ENCODE measurements around the gene STAG3. TPM values are rescaled to one million over a fixed set of nuclear protein-coding genes. Genes with fewer than 3 reads are reported as not detected.

STAG3 gene
- total and polyA plus RNA-seq, 2 of the 4 experiments (the other 2 are of a cell fraction) = 0.36 to 0.65 TPM

- H3K36me3 ChIP-seq (ENCODE audit: control insufficient read depth, insufficient read depth, low read length) = no peaks in the 10 kb centered on the region
- no peak overlapping the region for H4K5ac ChIP-seq (ENCODE audit: low read depth, low read length)
- H3K4ac ChIP-seq (ENCODE audit: low read depth, low read length) = no peak overlapping the region
- no peak overlapping the region for H3K14ac ChIP-seq (replicated peaks; ENCODE audit: low read depth, low read length)
- no peak overlapping the region for H2BK120ac ChIP-seq (ENCODE audit: low read depth, low read length)
- no peak for TF ChIP-seq MAFK (IDR thresholded peaks at IDR 0.05; ENCODE audit: low read depth, low read length)
- no peak for TF ChIP-seq MAZ (IDR thresholded peaks at IDR 0.05; ENCODE audit: borderline replicate concordance, low read depth, low read length)
- no peak for TF ChIP-seq CHD1 (IDR thresholded peaks at IDR 0.05; ENCODE audit: low read depth, low read length)
- TF ChIP-seq POLR2A (IDR thresholded peaks at IDR 0.05; ENCODE audit: low read depth, low read length) = no peak
- no peak for TF ChIP-seq RAD21 (IDR thresholded peaks at IDR 0.05; ENCODE audit: low read length)
- no peak for TF ChIP-seq RFX5 (IDR thresholded peaks at IDR 0.05; ENCODE audit: low read depth, low read length)
- no peak for TF ChIP-seq SMC3 (IDR thresholded peaks at IDR 0.05; ENCODE audit: low read depth, low read length)
- TF ChIP-seq CEBPB (IDR thresholded peaks at IDR 0.05; ENCODE audit: low read depth, low read length) = no peak
- TF ChIP-seq BHLHE40 (IDR thresholded peaks at IDR 0.05; ENCODE audit: low read depth, low read length) = no peak
- TF ChIP-seq NFE2L2 (IDR thresholded peaks at IDR 0.05; ENCODE audit: low read depth, low read length) = no peak
- TF ChIP-seq, protein P1, sequence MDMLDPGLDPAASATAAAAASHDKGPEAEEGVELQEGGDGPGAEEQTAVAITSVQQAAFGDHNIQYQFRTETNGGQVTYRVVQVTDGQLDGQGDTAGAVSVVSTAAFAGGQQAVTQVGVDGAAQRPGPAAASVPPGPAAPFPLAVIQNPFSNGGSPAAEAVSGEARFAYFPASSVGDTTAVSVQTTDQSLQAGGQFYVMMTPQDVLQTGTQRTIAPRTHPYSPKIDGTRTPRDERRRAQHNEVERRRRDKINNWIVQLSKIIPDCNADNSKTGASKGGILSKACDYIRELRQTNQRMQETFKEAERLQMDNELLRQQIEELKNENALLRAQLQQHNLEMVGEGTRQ (IDR thresholded peaks at IDR 0.05; ENCODE audit: low read depth, low read length) = no peak
- TF ChIP-seq RCOR1 (IDR thresholded peaks at IDR 0.05; ENCODE audit: insufficient replicate concordance, low read length) = no peak
- no peak for TF ChIP-seq MXI1 (IDR thresholded peaks at IDR 0.05; ENCODE audit: borderline replicate concordance, low read depth, low read length)
- no peak for TF ChIP-seq CTCF (conservative IDR thresholded peaks at IDR 0.05; ENCODE audit: low read depth, low read length)
- ATAC-seq (ENCODE audit: low read depth) = no peak
- intact Hi-C loops (cut with micrococcal nuclease) = no loop called here
- no peaks in the 10 kb centered on the region for H3K4me1 ChIP-seq (ENCODE audit: control insufficient read depth, insufficient read depth, low read length)
- H3K9me3 ChIP-seq (ENCODE audit: control insufficient read depth, insufficient read depth, low read length) = no peaks in the 10 kb centered on the region
- no peak overlapping the region for H4K8ac ChIP-seq (ENCODE audit: low read depth in 2 of 2, low read length in 2 of 2)
- POLR2A ChIA-PET (ENCODE audit: unreplicated experiment) = no interaction called here
- DNase-seq = no peak
- no peak overlapping the region for H3K27ac ChIP-seq (ENCODE audit: insufficient read depth, low read length)
- no peaks in the 10 kb centered on the region for H3K79me1 ChIP-seq (ENCODE audit: low read depth in 1 of 2, low read length in 2 of 2)
- H4K91ac ChIP-seq (ENCODE audit: insufficient read depth, low read depth, low read length) = no peak overlapping the region
- no peak overlapping the region for H2AK9ac ChIP-seq (replicated peaks; ENCODE audit: low read depth, low read length, poor library complexity)
- no peaks in the 10 kb centered on the region for H3K9me1 ChIP-seq (ENCODE audit: insufficient read depth, low read length)
- H3K27me3 ChIP-seq (ENCODE audit: control insufficient read depth, insufficient read depth, low read length) = no peaks in the 10 kb centered on the region; the same call in 1 of the 2 replicates
- BruUV-seq (replicated peaks) = no TSS peak
- H2BK15ac ChIP-seq (ENCODE audit: low read depth, low read length) = no peak overlapping the region
- no peak overlapping the region for H2AK5ac ChIP-seq (ENCODE audit: low read depth, low read length)
- H4K20me1 ChIP-seq (ENCODE audit: insufficient read depth, low read length) = no peaks in the 10 kb centered on the region
- no peak overlapping the region for H3K23ac ChIP-seq (ENCODE audit: low read depth, low read length)
- in situ Hi-C loops (cut with MboI; ENCODE audit: low sequenced_read_pairs) = no loop called here
- H2BK20ac ChIP-seq (ENCODE audit: low read depth, low read length) = no peak overlapping the region
- H3K56ac ChIP-seq (ENCODE audit: extremely low read depth, insufficient read depth, low read length) = no peak overlapping the region
- CTCF ChIA-PET = interaction anchor here (0.6 kb wide), 1 partner anchor 219 kb away, joined by 6 read pairs; no protein-coding TSS in a partner anchor
- H2BK5ac ChIP-seq (ENCODE audit: low read depth, low read length, poor library complexity, severe bottlenecking) = no peak overlapping the region
- H2AFZ ChIP-seq (replicated peaks; ENCODE audit: low read length, poor library complexity) = no peak overlapping the region
- H3K4me3 ChIP-seq (ENCODE audit: insufficient read depth, low read depth, low read length) = no peak overlapping the region
- no peak overlapping the region for H3K4me2 ChIP-seq (ENCODE audit: low read depth, low read length)
- dilution Hi-C loops (cut with HindIII; ENCODE audit: low sequenced_read_pairs, unreplicated experiment) = no loop called here
- no peak overlapping the region for H3K18ac ChIP-seq (ENCODE audit: low read depth, low read length)
- no peak overlapping the region for H3K9ac ChIP-seq (ENCODE audit: low read depth, low read length)
- WGBS, 2 experiments (ENCODE audit: extremely low coverage in 2 of 2, insufficient read length in 1 of 2) = no CpG with 5 or more reads among the region's 5 CpGs
These were observed 35.0 kb downstream of the STAG3 start for GRCh38 chr7:100212631-100213286.

Data from IMR-90 (cell line).